Ovary (tissue), 3 donors: ENCODE results near the gene NFE2L2.

ENCODE experiments used
- CTCF ChIP-seq, 3 donors: fragments of 450-650 bp in 2 of 3; fragments of 200-600 bp in 1 of 3; IDR thresholded peaks; one replicate each; pipeline versions ENCODE4 v1.5.1 to v1.8.0; 2016 to 2022; ENCODE audit warnings: antibody characterized with exemption in 3 of 3, mild to moderate bottlenecking in 1 of 3
- EP300 ChIP-seq: sonication (generic); formaldehyde crosslinking; IDR thresholded peaks from one replicate; pipeline ENCODE4 v1.6.1; 2017; ENCODE audit warnings: antibody characterized with exemption
- donor health status: DM: no; HTN: no; CAD: no.

DNA sequence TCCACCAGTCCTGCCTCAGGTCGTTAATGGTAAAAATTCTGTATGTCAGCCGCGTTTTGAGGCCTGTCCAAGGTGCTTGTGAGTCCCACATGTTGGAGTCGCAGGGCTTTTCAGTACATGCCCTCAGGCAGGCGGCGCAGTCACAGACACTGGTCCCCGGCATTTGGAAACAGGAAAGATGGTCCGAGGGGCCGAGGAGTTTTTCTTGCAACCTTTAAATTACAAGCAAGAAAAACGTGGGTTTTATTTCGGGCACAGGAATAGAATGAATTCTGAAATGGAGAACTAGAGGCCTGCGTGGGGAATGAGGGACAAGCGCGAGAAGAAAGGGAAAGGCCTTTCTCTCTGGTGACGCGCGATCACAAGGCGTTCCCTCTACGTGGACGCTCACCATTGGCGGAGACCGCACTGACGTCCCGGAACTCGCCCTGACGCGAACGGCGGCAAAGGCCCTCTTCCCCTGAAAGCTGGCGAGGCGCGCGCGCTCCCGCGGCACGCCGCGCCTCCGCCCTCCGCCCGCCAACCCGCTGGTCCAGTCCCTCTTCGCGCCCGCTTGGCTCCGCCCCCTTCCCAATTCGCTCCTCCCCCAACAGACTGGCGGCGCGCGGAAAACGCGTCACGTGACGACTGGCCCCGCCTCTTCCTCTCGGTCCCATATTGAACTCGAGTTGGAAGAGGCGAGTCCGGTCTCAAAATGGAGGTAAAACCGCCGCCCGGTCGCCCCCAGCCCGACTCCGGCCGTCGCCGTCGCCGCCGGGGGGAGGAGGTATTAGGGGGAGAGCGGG is 52.2 kb downstream of the NFE2L2 start, which contains the start of gene HNRNPA3:
- TF ChIP-seq CTCF (IDR thresholded peaks at IDR 0.05) (peak in 2 of 3 donors; percentile 32 to 33), EP300 (peak; percentile 89)
